Astrocyte of the cerebellum (primary cell): Measurements from ENCODE around the gene UFC1.

Experiments
- DNase-seq: peaks from one replicate; pipeline ENCODE4 v3.0.0-alpha.2; 2011; ENCODE audit warnings: low read depth
- H3K4me3 ChIP-seq: 2 replicates; pipeline ENCODE4 v1.5.1; 2011; ENCODE audit warnings: mild to moderate bottlenecking, low read depth, low read length, moderate library complexity
- CTCF ChIP-seq: IDR thresholded peaks from 2 replicates; pipeline ENCODE4 v1.5.1; 2012; ENCODE audit warnings: low read length, low read depth, moderate library complexity, mild to moderate bottlenecking; ENCODE audit errors: missing control alignments
- in situ Hi-C: cut with HindIII; loops from 2 replicates; pipeline ENCODE4 v1.10.0; 2017; ENCODE audit warnings: low sequenced_read_pairs

UFC1 gene

GRCh38 chr1:161153176-161153575 lies 602 bp upstream of the UFC1 start:
- no peak for TF ChIP-seq CTCF
- in situ Hi-C loops: no loop called here
- no peak for DNase-seq
- peak overlapping the region; percentile 61 for H3K4me3 ChIP-seq

- in situ Hi-C loops: no loop called here
- no peak for DNase-seq
- H3K4me3 ChIP-seq: no peak overlapping the region
- TF ChIP-seq CTCF: no peak
Measured at GRCh38 chr1:161157867-161158266, 4.1 kb downstream of the UFC1 start.

- TF ChIP-seq CTCF: no peak
- in situ Hi-C loops: no loop called here
- H3K4me3 ChIP-seq: peak overlapping the region; percentile 95
- DNase-seq: no peak
Measured at GRCh38 chr1:161158316-161159010, 4.7 kb downstream of the UFC1 start.

GRCh38 chr1:161159087-161159912 lies 5.5 kb downstream of the UFC1 start, which contains the start of gene USP21:
TSS of gene USP21 (plus strand) at chr1:161159500. CDS start at chr1:161160641, 1,141 bp downstream.
- peak; percentile 34 for TF ChIP-seq CTCF
- in situ Hi-C loops: no loop called here
- peak; percentile 80 for DNase-seq
- H3K4me3 ChIP-seq: peak within 1 kb of the TSS; percentile 95

GRCh38 chr1:161159913-161160243 lies 6.1 kb downstream of the UFC1 start:
- DNase-seq: no peak
- in situ Hi-C loops: no loop called here
- TF ChIP-seq CTCF: no peak
- H3K4me3 ChIP-seq: peak overlapping the region; percentile 95

GRCh38 chr1:161160671-161161145 lies 6.9 kb downstream of the UFC1 start:
- H3K4me3 ChIP-seq: no peak overlapping the region
- in situ Hi-C loops: no loop called here
- no peak for TF ChIP-seq CTCF

More at GRCh38 chr1:161160671-161161145, 6.9 kb downstream of the UFC1 start:
- no peak for DNase-seq
